Smooth muscle cell (in vitro differentiated cells): Measurements from ENCODE around the gene NPAP1. TPM values are rescaled to one million over a fixed set of nuclear protein-coding genes. Genes with fewer than 3 reads are reported as not detected.

Experiments
- DNase-seq: peaks from one replicate; lab custom pipeline; 2025; ENCODE audit not compliant: unreplicated experiment; lab: John Stamatoyannopoulos, UW
- H2AFZ ChIP-seq: fragments of 200-600 bp; sonication (generic); 2 replicates; pipeline ENCODE4 v1.6.0; 2016; ENCODE audit warnings: antibody characterized with exemption, low read depth, mild to moderate bottlenecking
- H3F3A ChIP-seq: fragments of 200-600 bp; sonication (generic); 2 replicates; pipeline ENCODE4 v1.6.0; 2017; ENCODE audit warnings: antibody characterized with exemption, low read depth
- H3K27ac ChIP-seq: fragments of 200-600 bp; sonication (generic); 2 replicates; pipeline ENCODE4 v1.5.1; 2016; ENCODE audit warnings: low read depth, mild to moderate bottlenecking
- H3K27me3 ChIP-seq: fragments of 200-600 bp; sonication (generic); 2 replicates; pipeline ENCODE4 v1.6.1; 2016; ENCODE audit warnings: low read depth, mild to moderate bottlenecking
- H3K36me3 ChIP-seq: fragments of 200-600 bp; sonication (generic); 2 replicates; pipeline ENCODE4 v1.5.1; 2016; ENCODE audit warnings: low read depth
- H3K4me1 ChIP-seq: fragments of 200-600 bp; sonication (generic); 2 replicates; pipeline ENCODE4 v1.5.1; 2016; ENCODE audit warnings: low read depth
- H3K4me2 ChIP-seq: fragments of 200-600 bp; sonication (generic); 2 replicates; pipeline ENCODE4 v1.6.0; 2016; ENCODE audit warnings: mild to moderate bottlenecking
- H3K4me3 ChIP-seq: fragments of 200-600 bp; sonication (generic); 2 replicates; pipeline ENCODE4 v1.5.1; 2016; ENCODE audit warnings: mild to moderate bottlenecking
- H3K79me2 ChIP-seq: fragments of 200-600 bp; sonication (generic); 2 replicates; pipeline ENCODE4 v1.6.0; 2016; ENCODE audit warnings: low read depth, mild to moderate bottlenecking
- H3K9ac ChIP-seq: fragments of 200-600 bp; sonication (generic); 2 replicates; pipeline ENCODE4 v1.6.0; 2016; ENCODE audit warnings: low read depth
- H3K9me3 ChIP-seq: fragments of 200-600 bp; sonication (generic); replicated peaks from 2 replicates; pipeline ENCODE4 v1.5.1; 2016; ENCODE audit warnings: low read depth
- H4K20me1 ChIP-seq: fragments of 200-600 bp; sonication (generic); 2 replicates; pipeline ENCODE4 v1.6.0; 2016; ENCODE audit warnings: low read depth
- WGBS: methylation state at CpG from one replicate; pipeline ENCODE4 v1.1.7; 2016; ENCODE audit warnings: low lambda C conversion rate; 5-methylcytosine and 5-hydroxymethylcytosine counted together
- polyA plus RNA-seq: library from polyadenylated mRNA; unstranded; fragments of >200 nt; fragmentation: Nextera tagmentation; extraction: Ambion mirVana; gene quantifications from 2 replicates; pipeline ENCODE4 v1.2.1, GENCODE V29; 2016
- total RNA-seq: library from RNA; depleted of rRNA; stranded (reverse); fragments of >200 nt; gene quantifications from 2 replicates; pipeline ENCODE4 v1.2.3, GENCODE V29; 2014
- TF ChIP-seq, protein P1 (sequence below): fragments of 200-600 bp; sonication (generic); IDR thresholded peaks from 2 replicates; pipeline ENCODE4 v1.5.1; 2017; ENCODE audit warnings: borderline replicate concordance, mild to moderate bottlenecking, antibody characterized with exemption; ENCODE audit not compliant: insufficient read depth, poor library complexity, severe bottlenecking

Gene NPAP1
- total and polyA plus RNA-seq, 2 experiments from 2014 or later, result 0.04 TPM; not detected in 1

DNA sequence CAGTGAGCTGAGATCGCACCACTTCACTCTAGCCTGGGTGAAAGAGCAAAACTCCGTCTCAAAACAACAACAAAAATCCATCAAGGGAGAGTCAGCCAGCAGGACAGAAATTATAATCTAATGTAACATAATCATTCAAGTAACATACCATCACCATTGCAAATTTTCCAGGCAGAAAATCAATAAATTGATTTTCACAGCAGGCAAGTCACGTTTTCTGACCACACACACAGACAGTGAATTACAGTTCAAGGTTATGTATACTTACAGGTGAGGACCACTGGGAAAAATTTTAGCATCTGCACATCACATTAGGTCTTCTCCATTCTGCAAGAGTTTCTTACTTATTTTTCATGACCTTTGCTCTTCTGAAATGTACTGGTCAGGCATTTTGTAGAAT lies 29.9 kb upstream of the NPAP1 start:
- Histone ChIP-seq H3K9ac (no peak overlapping the region), H3K9me3 (no peaks in the 10 kb centered on the region), H3K36me3 (no peaks in the 10 kb centered on the region), H3K79me2 (no peaks in the 10 kb centered on the region), H3K4me3 (no peak overlapping the region), H3K4me2 (no peak overlapping the region), H3K27ac (no peak overlapping the region), H2AFZ (no peak overlapping the region), H3F3A (no peaks in the 10 kb centered on the region), H4K20me1 (no peaks in the 10 kb centered on the region), H3K4me1 (no peaks in the 10 kb centered on the region), H3K27me3 (no peaks in the 10 kb centered on the region)
- 65% methylated on average over 3 of the region's 3 CpGs for WGBS
- DNase-seq, result no peak
- TF ChIP-seq, protein P1, sequence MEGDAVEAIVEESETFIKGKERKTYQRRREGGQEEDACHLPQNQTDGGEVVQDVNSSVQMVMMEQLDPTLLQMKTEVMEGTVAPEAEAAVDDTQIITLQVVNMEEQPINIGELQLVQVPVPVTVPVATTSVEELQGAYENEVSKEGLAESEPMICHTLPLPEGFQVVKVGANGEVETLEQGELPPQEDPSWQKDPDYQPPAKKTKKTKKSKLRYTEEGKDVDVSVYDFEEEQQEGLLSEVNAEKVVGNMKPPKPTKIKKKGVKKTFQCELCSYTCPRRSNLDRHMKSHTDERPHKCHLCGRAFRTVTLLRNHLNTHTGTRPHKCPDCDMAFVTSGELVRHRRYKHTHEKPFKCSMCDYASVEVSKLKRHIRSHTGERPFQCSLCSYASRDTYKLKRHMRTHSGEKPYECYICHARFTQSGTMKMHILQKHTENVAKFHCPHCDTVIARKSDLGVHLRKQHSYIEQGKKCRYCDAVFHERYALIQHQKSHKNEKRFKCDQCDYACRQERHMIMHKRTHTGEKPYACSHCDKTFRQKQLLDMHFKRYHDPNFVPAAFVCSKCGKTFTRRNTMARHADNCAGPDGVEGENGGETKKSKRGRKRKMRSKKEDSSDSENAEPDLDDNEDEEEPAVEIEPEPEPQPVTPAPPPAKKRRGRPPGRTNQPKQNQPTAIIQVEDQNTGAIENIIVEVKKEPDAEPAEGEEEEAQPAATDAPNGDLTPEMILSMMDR, result no peak

GRCh38 chr15:24659622-24660021 lies 16.0 kb upstream of the NPAP1 start:
- TF ChIP-seq, protein P1, result no peak
- Histone ChIP-seq H3K4me2 (no peak overlapping the region), H3K9me3 (no peaks in the 10 kb centered on the region), H3K9ac (no peak overlapping the region), H3F3A (no peaks in the 10 kb centered on the region), H3K4me1 (no peaks in the 10 kb centered on the region), H2AFZ (no peak overlapping the region), H3K27ac (no peak overlapping the region), H3K79me2 (no peaks in the 10 kb centered on the region), H4K20me1 (no peaks in the 10 kb centered on the region), H3K36me3 (no peaks in the 10 kb centered on the region), H3K27me3 (no peaks in the 10 kb centered on the region), H3K4me3 (no peak overlapping the region)
- WGBS, result 46% methylated on average over 7 of the region's 7 CpGs
- DNase-seq, result no peak

DNA sequence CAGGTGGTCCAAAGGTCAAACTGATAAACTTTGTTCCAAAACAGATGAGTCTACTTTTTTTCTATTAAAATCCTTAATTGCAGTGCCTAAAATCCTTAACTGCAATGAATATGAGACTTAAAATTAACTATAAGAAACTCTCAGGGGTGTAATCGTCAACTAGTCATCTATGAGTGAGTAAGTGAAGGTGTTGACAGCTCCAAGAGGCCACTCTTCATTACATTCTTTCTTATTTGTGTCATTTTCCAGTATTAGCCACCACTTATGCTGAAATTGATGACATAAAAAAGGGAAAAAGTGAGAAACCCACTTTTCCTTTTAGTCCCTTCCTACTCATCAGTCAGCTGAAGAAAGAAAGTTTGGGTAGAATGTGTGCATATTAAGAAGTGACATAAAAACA lies 12.6 kb upstream of the NPAP1 start:
- 39% methylated on average over 1 of the region's 1 CpG for WGBS

DNA sequence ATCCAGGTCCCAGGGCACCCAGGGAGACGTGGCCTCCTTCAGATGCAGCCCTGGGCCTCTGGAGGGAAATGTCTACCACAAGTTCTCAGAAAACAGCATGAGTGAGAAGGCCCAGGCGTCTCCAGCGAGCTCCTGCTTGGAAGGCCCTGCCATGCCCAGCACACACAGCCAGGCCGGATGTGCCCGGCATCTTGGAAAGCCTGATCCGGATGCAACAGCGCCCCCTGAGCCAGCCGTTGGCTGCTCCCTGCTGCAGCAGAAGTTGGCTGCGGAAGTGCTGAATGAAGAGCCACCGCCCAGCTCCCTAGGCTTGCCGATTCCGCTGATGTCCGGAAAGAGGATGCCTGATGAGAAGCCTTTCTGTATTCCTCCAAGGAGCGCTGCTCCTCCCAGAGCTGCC lies 856 bp downstream of the NPAP1 start:
- Histone ChIP-seq H3K4me3 (no peak overlapping the region), H4K20me1 (no peaks in the 10 kb centered on the region), H3K27ac (no peak overlapping the region), H2AFZ (no peak overlapping the region), H3K79me2 (no peaks in the 10 kb centered on the region), H3K9me3 (no peaks in the 10 kb centered on the region), H3K4me1 (no peaks in the 10 kb centered on the region), H3K9ac (no peak overlapping the region), H3F3A (no peaks in the 10 kb centered on the region), H3K36me3 (no peaks in the 10 kb centered on the region), H3K27me3 (no peaks in the 10 kb centered on the region), H3K4me2 (no peak overlapping the region)
- 86% methylated on average over 14 of the region's 14 CpGs for WGBS
- TF ChIP-seq, protein P1, result no peak
- DNase-seq, result no peak

More for the DNA sequence above, 12.6 kb upstream of the NPAP1 start:
- H3F3A ChIP-seq, result no peaks in the 10 kb centered on the region
- DNase-seq, result no peak
- no peak overlapping the region for H2AFZ ChIP-seq
- H3K4me1 ChIP-seq, result no peaks in the 10 kb centered on the region
- H3K27ac ChIP-seq, result no peak overlapping the region
- no peak overlapping the region for H3K9ac ChIP-seq
- H4K20me1 ChIP-seq, result no peaks in the 10 kb centered on the region
- no peaks in the 10 kb centered on the region for H3K79me2 ChIP-seq
- no peaks in the 10 kb centered on the region for H3K9me3 ChIP-seq
- TF ChIP-seq, protein P1, result no peak
- no peaks in the 10 kb centered on the region for H3K27me3 ChIP-seq
- H3K4me2 ChIP-seq, result no peak overlapping the region
- no peak overlapping the region for H3K4me3 ChIP-seq
- H3K36me3 ChIP-seq, result no peaks in the 10 kb centered on the region
